ENCODE measurements around the gene PCED1A. TPM values are rescaled to one million over a fixed set of nuclear protein-coding genes. Genes with fewer than 3 reads are reported as not detected.

Gene PCED1A
- total and polyA plus RNA-seq, 2 experiments from 2014 or later = 45.5 to 78.0 TPM

GRCh38 chr20:2805689-2806350 lies 34.6 kb downstream of the PCED1A start:
- H3K4me1 ChIP-seq (ENCODE audit: low read depth) = no peaks in the 10 kb centered on the region
- no peak for TF ChIP-seq CTCF (IDR thresholded peaks at IDR 0.05; ENCODE audit: low read depth, low read length)
- H3K9me3 ChIP-seq (ENCODE audit: low read depth) = no peaks in the 10 kb centered on the region
- DNase-seq (ENCODE audit: low read depth in 1 of 2, low spot score in 1 of 2) = peak in 1 of 2 donors; percentile 52
- H3K36me3 ChIP-seq = no peaks in the 10 kb centered on the region
- peaks cover 88% of the 10 kb centered on the region for H3K27me3 ChIP-seq
- no peak overlapping the region for H3K27ac ChIP-seq
- no peak overlapping the region for H3K4me3 ChIP-seq

DNA sequence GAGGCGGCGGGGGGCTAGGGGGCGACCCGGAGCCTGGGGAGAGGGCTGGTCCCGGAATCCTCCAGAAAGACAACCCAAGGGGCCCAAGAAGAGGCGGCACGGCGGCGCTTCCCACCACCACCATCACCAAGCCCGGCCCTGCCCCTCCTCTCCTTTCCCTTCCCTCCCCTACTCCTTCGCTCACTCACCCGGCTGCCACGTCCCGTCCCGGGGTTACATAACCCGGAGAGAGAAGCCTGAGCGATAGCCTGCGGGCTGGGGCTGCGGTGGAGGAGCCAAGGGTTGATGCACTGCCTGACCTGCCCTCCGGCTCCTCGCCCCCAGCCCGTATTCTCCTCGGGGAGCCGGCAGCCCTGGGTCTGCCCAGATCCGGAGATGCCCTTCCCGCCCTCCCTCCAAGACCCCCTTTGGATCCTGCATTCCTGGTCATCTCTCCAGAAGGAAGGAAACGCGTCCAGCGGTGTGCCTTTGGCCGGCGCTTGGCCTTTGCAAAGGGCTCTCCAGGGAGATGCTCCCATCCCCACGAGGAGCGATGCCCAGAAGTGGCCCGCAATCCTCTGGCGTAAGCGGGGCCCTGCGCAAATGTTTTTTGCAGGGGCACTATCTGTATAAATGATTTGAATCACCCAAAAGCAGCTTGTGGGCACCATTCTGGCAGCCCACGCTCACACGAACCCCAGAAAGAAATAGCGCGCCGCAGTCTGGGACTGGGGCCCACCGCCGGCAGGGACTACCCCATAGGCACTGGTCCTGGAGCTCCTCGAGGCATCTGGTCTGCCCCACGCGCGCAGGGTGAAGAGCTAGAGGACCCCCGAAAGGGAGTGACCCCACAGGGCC lies 35.4 kb downstream of the PCED1A start:
- peak in 1 of 2 donors; percentile 58 for DNase-seq (ENCODE audit: low read depth in 1 of 2, low spot score in 1 of 2)
- Histone ChIP-seq H3K27me3 (peaks cover 90% of the 10 kb centered on the region), H3K4me1 (ENCODE audit: low read depth) (no peaks in the 10 kb centered on the region), H3K9me3 (ENCODE audit: low read depth) (no peaks in the 10 kb centered on the region), H3K27ac (no peak overlapping the region), H3K4me3 (no peak overlapping the region), H3K36me3 (no peaks in the 10 kb centered on the region)
- TF ChIP-seq CTCF (IDR thresholded peaks at IDR 0.05; ENCODE audit: low read depth, low read length) = no peak

DNA sequence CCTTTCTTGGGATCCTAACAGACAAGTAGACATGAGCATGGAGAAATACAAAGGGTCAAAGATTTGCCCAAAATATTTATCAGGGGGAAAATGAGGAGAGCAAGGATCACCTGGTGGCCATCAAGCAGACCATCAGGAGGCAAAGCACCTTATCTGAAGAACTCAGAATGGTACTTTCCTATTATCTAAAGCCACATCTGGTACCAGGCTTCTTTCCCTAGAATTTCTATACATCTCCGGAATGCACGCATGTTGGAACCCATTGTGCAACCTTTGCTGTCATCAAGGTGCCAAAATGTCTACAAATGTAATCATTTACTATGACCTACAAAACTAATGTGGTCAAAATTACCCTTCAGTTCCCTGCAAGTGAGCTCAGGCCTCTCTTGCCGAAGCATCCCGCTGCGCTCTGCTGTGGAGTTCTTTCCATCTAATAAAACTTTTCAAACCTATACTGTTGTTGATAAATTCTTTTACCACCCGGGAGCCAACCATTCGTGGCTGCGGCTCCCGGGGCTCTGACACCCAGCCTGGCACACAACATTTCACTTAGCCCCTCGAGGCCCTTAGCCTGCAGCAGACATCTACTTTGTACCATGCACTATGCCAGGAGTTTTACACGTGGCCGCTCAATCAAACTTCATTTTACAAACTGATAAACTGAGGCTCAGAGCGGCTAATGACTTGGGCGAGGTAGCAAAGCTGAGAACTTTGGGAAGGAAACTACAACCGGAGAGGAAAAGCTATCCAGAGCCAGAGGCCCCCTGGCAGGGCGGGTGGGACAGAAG lies 36.2 kb downstream of the PCED1A start:
- Histone ChIP-seq H3K4me1 (ENCODE audit: low read depth) (peaks cover 3% of the 10 kb centered on the region), H3K27ac (no peak overlapping the region), H3K4me3 (no peak overlapping the region), H3K27me3 (peaks cover 85% of the 10 kb centered on the region), H3K9me3 (ENCODE audit: low read depth) (no peaks in the 10 kb centered on the region), H3K36me3 (no peaks in the 10 kb centered on the region)
- no peak for TF ChIP-seq CTCF (IDR thresholded peaks at IDR 0.05; ENCODE audit: low read depth, low read length)
- no peak for DNase-seq (ENCODE audit: low read depth in 1 of 2, low spot score in 1 of 2)

DNA sequence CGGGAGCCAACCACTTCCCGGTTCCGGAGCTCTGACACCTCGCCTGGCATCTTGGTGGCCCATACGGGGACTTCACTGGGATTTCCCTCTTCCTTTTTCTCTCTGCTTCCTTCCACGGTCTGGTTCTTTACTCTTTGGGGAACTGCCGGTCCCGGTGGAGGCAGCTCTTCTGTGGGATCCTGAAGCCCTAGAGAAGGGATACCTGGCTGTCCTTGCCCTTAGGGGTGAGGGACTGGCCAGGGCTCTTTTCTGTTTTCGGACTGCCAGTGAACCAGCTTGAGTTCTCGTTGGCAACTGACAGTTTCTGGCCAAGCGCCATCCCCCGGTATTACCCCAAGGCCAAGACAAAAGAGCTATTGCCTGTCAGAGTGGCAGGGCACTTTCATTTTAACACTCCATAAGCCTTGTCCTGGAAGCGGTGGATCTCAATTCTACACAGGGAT lies 39.1 kb downstream of the PCED1A start:
- Histone ChIP-seq H3K9me3 (ENCODE audit: low read depth) (no peaks in the 10 kb centered on the region), H3K4me1 (ENCODE audit: low read depth) (peaks cover 3% of the 10 kb centered on the region), H3K4me3 (peak overlapping the region; percentile 77), H3K27me3 (peaks cover 57% of the 10 kb centered on the region), H3K27ac (no peak overlapping the region), H3K36me3 (peaks cover 6% of the 10 kb centered on the region)
- no peak for DNase-seq (ENCODE audit: low read depth in 1 of 2, low spot score in 1 of 2)
- no peak for TF ChIP-seq CTCF (IDR thresholded peaks at IDR 0.05; ENCODE audit: low read depth, low read length)

DNA sequence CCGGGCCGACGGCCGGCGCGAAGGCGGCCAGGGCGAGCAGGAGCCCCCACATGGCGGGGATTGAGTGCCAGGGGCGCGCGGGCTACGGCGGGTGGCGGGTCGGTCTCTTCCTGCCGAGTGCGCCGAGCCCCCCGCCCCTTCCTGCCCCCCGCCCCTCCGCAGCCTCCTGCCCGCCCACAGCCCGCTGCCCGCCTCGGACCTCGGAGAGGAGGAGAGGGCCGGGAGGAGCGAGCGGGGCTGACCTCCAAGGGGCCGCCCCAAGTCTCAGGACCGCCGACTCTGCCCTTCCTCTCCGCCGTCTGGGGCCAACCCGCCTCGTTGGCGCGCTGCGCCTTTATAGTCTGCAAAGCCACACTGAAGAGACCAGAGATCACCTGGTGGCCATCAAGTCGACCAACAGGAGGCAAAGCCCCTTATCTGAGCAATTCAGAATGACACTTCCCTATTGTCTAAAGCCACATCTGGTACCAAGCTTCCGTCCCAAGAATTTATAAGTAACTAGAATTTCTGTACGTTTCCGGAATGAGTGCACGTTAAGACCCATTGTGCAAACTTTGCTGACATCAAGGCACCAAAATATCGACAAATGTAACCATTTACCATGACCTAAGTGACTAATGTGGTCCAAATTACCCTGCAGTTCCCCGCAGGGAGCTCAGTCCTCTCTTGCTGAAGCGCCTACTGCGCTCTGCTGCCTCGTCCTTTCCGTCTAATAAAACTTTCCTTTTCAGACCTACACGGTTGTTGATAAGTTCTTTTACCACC lies 39.8 kb downstream of the PCED1A start, which contains the start of gene CPXM1:
TSS of gene CPXM1 (minus strand) at position 107 of the 765 bp plus-strand sequence. CDS start at position 52, 55 bp downstream.
- peaks cover 3% of the 10 kb centered on the region for H3K4me1 ChIP-seq (ENCODE audit: low read depth)
- TF ChIP-seq CTCF (IDR thresholded peaks at IDR 0.05; ENCODE audit: low read depth, low read length) = no peak
- no peaks in the 10 kb centered on the region for H3K9me3 ChIP-seq (ENCODE audit: low read depth)
- peak within 1 kb of the TSS; percentile 77 for H3K4me3 ChIP-seq
- H3K27me3 ChIP-seq = peaks cover 51% of the 10 kb centered on the region
- DNase-seq (ENCODE audit: low read depth in 1 of 2, low spot score in 1 of 2) = peak; percentile 67 to 68
- H3K27ac ChIP-seq = no peak within 1 kb of the TSS
- H3K36me3 ChIP-seq = peaks cover 6% of the 10 kb centered on the region
